ENCODE results near the gene TADA2B.

Gene TADA2B

GRCh38 chr4:7040765-7041164, 2.4 kb upstream of the TADA2B start:
- CTCF ChIA-PET: interaction anchor here (1.1 kb wide), 1 partner anchor 67 kb away, joined by 4 read pairs; no protein-coding TSS in a partner anchor
- no peak for TF ChIP-seq CTCF (conservative IDR thresholded peaks at IDR 0.05; ENCODE audit: low read depth)
- DNase-seq (ENCODE audit: low spot score): no peak
- POLR2A ChIA-PET (ENCODE audit: low non-redundant PET): no interaction called here
- H3K27ac ChIP-seq: no peak overlapping the region

- ChIA-PET CTCF (interaction anchor here (1.1 kb wide), 1 partner anchor 67 kb away, joined by 4 read pairs; no protein-coding TSS in a partner anchor), POLR2A (ENCODE audit: low non-redundant PET) (no interaction called here)
- no peak for TF ChIP-seq CTCF (conservative IDR thresholded peaks at IDR 0.05; ENCODE audit: low read depth)
- DNase-seq (ENCODE audit: low spot score): no peak
- no peak overlapping the region for H3K27ac ChIP-seq
Observed at GRCh38 chr4:7041246-7041645, 1.9 kb upstream of the TADA2B start.

GRCh38 chr4:7041801-7042502, 1.2 kb upstream of the TADA2B start:
- POLR2A ChIA-PET (ENCODE audit: low non-redundant PET): interaction anchor here (1.0 kb wide), 1 partner anchor 26 kb away, joined by 3 read pairs; the partner anchor contains the start of gene GRPEL1
- H3K27ac ChIP-seq: peak overlapping the region; percentile 74
- TF ChIP-seq CTCF (conservative IDR thresholded peaks at IDR 0.05; ENCODE audit: low read depth): no peak

GRCh38 chr4:7042503-7043283, 479 bp upstream of the TADA2B start:
- POLR2A ChIA-PET (ENCODE audit: low non-redundant PET): interaction anchor here (1.0 kb wide), 1 partner anchor 26 kb away, joined by 3 read pairs; the partner anchor contains the start of gene GRPEL1
- peak overlapping the region; percentile 81 for H3K27ac ChIP-seq
- CTCF ChIA-PET: interaction anchor here (0.6 to 1.4 kb wide), 8 partner anchors 21 to 742 kb away, joined by 3 to 7 read pairs (median 3); no protein-coding TSS in a partner anchor
- peak; percentile 81; the same call in 1 of the 2 replicates for TF ChIP-seq CTCF (conservative IDR thresholded peaks at IDR 0.05; ENCODE audit: low read depth)
- peak; percentile 98 for DNase-seq (ENCODE audit: low spot score)

More at GRCh38 chr4:7041801-7042502, 1.2 kb upstream of the TADA2B start:
- DNase-seq (ENCODE audit: low spot score): no peak
- CTCF ChIA-PET: interaction anchor here (0.6 to 1.4 kb wide), 3 partner anchors 20 to 168 kb away, joined by 3 to 7 read pairs (median 3); no protein-coding TSS in a partner anchor

GRCh38 chr4:7044137-7044930, 1.2 kb downstream of the TADA2B start:
- peak overlapping the region; percentile 81 for H3K27ac ChIP-seq
- DNase-seq (ENCODE audit: low spot score): no peak
- TF ChIP-seq CTCF (conservative IDR thresholded peaks at IDR 0.05; ENCODE audit: low read depth): no peak
- ChIA-PET CTCF (interaction anchor here (0.6 to 1.1 kb wide), 3 partner anchors 18 to 280 kb away, joined by 3 to 5 read pairs (median 3); no protein-coding TSS in a partner anchor), POLR2A (ENCODE audit: low non-redundant PET) (no interaction called here)

Measured in RWPE1 (cell line).